NCI-H345 (cell line): ENCODE measurements around the gene RELCH.

Source experiments
- DNase-seq: peaks from one replicate; lab custom pipeline; 2025; lab: John Stamatoyannopoulos, UW

RELCH gene

DNA sequence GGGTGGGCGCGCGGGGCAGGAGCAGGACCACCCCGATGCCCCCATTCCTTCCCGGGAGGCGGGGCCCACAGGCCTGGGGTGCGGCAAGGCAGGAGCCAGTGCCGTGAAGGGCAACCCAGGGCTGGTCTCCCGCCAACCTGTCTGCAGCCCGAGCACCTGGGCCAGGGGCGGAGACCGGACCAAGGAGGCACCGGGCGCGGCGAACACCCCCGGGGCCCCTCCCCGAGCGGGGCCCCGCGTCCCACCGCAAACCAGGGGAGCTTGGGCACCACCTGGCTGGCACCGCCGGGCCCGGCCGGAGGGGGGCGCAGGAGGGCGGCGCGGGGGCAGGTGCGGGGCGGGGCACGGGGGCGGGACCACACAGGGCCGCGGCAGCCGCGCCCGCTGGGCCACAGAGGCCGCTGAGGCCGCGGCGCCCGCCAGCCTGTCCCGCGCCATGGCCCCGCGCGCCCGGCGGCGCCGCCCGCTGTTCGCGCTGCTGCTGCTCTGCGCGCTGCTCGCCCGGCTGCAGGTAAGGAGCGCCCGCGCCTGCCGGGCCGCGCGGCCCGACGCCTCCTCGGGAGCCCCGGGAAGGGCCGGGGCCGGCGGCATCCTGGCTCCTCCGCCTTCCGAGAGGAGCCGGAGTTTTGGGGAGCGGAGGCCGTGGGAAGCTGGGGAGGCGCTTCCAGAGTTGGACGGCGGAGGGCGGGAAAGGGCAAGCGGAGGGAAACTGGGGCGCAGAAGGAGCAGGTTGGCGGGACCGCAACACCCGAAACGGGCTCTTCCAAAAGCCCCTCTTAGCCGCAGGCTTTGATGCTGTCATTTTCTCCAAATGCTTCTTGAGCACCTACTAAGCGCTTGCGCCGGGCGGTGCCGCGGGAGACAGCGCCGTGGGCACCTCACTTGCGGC, 138.1 kb downstream of the RELCH start, which contains the start of gene TNFRSF11A:
TNFRSF11A (plus strand) TSS at position 394 of the 889 bp plus-strand sequence; CDS start at position 437, 43 bp downstream.
- DNase-seq = peak; percentile 77

DNA sequence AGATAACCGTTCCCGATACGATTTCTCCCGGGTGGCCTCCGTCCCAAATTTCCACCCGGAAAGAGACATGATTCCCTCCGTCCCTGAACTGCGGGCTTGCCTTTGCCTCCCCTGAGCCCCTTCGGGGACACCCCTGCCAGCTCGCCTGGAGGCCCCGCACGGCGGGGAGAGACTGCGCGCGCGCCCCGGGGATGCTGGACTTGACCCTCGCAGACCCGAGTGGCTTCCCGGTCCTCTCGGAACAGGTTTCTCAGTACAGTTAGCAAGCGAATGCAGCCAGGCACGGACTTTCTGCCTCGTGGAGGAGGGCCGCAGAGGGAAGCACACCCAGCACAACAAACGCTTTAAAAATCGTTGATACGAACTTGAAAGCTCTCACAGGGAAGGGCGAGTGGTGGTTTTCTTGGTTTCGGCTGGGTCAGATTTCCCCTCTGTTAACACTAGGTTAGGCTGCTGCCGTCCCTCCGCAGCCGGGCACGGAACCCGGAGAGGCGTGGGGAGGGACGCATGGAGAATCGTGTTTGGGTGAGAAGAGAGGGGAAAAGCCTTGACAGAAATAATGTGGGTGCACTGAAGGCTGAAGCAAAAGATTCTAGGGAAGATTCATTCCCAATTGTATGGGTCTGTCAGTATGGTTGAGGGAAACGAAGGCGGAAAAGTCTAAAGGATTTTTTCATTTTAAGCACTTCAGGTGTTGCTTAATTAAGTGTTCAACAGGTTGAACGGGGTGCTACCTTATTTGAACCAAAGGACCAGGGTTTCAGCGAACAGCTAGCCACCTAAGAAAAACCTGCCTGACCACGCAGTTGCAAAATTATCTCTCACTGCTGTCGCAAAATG, 139.0 kb downstream of the RELCH start:
- DNase-seq = peak; percentile 33

DNA sequence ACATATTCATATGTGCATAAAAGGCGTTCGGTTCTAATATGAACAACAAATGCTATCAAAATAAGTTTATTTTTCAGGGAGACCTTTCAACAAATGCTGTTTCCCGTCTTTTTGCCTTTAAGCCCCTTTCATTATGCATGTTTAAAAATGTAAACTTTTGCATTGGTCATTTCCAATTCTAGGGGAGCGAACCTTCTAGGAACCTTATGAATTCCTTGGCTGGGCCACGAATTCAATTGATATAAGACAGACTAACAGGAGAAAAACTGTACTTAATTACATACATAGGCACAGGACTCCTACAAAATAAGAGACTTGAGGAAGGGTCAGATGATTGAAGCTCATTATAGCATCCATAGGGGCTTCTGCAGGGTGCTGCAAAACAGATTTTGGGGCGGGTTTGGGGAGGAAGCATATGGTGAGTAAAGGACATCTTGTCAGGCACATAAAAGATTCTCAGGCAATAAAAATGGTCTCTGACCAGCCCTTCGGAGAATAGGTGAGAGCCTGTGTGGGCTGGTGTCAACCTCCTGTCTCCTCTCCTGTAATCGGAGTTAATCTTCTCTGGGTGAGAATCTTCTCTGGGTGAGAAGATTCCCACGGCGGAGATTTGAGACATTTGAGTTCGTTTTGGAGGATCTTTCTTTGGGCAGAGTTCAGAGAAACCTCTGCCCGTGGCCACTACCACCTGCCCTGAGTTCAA, 139.7 kb downstream of the RELCH start:
- DNase-seq = no peak

DNA sequence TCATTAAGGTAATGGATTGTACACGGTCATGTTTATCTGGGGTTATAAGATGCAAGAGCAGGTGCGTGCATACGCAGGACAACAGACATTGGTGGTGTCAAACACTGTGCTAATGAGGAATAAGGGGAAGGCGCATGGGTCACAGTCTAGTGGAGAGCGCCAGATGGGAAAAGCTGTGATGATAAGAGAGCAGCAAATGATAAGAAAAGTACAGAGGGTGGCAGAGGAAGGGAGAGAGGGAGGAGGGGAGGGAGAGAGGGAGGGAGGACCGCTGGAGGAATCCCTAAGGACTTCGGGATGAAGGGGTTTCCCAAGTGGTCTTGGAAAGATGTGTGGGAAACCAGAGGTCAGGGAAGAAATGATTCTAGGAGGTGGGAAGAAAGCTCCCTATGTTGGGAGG, 140.9 kb downstream of the RELCH start:
- DNase-seq = no peak

DNA sequence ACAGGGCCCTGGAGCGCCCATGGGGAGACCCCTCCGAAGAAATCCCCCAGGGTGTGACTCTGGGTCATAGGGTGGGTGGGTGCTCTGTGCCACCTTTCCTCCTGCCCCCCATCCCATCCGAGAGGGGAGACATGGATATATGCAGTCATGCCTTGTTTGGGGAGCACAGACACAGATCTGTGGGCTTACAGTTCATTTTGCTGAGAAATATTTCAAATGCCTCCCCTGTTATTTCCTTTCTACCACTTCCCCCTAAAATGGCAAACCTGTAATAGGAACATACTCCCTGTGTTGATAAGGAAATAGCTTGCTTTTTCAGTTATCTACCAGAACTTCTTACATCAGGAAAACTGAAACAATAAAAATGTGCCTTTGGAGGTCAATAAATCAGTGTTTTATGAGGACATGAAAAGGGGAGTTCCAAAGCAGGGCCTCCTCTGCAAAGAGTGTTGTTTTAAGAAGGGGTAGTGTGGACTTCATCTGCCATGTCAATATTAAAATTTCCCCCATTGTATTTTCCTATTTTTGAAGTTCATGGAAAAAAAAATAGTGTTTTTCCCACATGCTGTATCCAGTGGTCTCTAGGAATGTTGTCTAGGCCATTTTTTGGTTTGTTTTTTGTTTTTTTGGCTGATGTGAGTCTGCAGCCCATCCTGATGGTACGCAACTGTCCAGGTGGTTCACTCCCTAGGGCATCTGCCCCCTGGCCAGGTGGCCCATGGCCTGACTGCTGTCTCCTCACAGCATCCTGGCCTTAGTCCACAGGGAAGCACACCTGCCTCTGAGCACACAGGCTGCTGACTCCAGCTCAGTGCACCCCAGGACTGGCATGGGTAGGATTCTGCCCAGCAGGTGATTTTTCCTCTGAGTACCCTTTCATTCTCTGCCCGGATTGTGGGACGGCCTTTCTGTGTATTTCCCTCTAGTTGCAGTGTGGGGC, 141.8 kb downstream of the RELCH start:
- DNase-seq = peak; percentile 49

DNA sequence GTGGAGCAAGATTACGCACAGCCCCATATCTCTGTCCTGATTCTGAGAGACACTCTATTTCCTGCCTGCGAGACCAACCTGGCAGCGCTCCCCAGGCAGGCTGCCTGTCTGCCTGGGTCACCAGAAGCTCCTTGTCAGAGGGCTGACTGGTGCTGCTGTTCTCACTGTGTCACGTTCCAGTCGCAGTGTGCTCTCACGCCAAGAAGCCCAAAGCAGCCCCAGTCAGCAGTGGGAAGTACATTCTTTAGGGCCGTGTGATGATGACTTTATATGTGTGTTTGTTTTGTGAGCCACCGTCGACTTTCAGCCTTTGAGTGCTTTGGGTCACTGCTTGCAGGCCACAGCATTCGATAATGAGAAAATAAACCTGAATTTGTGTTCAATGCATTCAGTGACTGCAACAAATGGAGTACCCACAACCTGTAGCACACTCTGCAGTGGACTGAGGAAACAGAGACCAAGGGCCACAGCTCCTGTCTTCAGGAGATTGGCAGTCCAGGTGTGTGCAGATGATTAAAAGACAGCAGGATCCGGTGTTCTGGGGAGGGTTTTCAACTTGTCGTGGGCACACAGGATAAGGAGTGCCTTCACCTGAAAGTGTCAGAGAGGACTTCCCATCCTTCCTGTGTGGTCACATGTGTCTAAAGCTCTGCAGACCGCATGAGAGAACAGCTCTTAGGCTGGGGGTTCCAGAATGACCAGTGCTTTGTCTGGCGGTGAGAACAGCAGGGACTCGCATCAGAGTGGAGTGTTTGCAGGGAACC, 142.8 kb downstream of the RELCH start:
- DNase-seq = no peak

DNA sequence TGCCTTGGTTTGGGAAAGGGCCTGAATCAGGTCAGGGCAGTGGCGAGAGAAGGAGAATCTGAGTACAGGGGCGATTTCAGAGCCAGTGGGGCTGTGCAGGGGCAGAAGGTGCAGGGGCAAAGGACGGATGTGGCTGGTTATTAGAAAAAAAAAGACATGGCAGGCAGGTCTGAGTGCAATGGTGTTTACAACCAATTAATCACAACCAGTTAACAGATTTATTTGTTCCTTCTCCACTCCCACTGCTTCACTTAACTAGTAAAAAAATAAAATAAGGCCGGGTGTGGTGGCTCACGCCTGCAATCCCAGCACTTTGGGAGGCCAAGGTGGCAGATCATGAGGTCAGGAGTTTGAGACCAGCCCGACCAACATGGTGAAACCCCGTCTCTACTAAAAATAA, 143.6 kb downstream of the RELCH start:
- no peak for DNase-seq

DNA sequence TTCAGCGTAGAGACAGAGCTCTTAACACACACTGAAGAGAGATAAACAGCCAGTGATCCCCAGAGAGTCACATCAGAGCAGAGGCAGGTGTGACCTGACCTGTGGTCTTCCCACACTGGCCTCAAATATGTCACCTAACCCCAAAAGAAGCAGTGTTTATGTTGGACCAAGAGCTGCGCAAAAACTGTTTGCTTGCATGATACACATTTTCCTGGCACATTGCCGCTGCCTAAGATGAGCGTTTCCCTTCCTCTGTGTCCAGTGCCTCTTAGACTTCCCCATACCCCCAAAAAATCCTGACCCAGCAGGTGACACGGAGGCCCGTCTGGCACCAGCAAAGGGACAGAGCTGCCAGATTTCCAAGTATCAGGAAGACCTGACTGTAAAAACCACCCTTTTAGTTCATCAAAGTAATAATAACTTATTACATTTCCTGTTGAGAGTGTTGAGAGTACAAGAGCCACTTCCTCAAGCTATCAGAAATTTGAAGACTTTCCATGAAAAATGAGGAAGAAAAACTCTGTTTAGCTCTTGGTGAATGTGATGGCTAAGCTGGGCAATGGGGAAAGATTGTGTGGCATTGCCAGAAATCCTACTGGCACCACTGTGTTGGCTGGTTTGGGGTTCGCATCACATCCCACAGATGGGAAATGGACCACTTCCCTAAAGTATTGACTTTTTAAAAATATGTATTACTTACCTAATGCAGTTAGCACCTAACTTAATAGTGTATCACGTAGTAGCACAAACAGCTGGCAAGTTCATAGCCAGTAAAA, 144.7 kb downstream of the RELCH start:
- DNase-seq = no peak

DNA sequence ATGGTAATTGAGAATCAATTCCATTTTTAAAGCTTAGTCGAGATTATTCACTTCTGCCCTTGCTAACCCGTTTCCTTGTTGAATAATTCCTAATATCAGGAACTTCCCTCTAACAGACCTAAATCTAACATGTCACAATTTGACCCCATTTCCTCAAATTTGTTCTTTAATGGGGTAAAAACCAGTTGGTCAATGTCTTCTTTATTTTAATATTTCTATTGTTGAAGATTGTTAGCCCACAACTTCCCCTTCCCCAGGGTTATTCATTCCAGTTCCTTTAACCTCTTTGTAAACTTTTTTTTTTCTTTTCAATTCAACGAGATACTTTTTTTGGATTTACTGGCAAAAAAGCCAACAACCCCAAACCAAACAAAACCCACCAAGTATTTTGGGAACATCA, 145.4 kb downstream of the RELCH start:
- DNase-seq = no peak

DNA sequence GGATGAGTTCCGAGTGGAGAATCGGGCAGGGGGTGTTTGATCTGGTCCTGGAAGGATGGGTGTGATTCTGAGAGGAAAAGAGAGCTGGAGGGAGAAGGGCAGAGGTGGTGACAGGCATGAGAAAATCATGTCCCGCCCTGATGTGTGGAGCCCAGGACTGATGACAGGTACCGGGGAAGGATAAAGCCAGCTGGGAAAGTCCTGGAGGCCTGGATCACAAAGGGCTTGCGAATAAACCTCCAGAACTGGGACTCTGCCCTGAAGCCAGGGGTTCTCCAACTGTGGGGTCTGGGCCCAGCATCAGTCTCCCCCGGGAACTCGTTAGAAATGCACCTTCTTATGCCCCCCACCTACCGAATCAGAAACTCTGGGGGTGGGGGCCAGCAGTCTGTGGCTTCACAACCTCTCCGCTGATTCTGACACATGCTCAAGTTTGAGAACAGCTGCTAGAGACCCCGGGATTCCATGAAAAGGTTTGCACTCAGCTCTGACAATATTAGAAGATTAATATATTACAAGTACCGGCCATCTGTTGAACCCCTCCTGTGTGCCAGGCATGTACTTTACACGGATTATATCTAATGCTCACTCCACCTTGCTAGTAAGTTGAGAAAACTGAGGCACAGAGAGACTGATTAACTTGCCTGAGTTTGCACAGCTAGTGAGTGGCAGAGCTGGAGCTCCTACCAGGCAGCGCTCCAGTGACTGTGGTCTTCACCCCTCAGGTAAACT, 146.1 kb downstream of the RELCH start:
- DNase-seq = no peak

DNA sequence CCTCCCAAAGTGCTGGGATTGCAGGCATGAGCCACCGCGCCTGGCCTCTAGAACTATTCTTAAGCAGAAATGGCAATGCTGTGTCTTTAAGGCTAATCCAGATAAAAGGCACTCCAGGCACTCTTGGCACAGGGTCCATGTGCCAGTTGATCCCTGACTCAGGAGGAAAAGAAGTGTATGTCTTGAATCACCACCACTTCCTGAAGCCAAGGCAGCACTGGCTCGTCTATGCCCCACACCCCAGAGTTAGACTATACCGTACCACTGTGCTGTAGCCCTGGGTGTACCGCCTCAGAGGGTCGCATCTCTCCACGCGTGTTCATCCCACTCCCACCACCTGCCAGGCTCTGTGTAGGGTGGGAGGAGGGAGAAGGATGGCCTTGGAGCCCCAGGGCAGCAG, 147.1 kb downstream of the RELCH start:
- no peak for DNase-seq

DNA sequence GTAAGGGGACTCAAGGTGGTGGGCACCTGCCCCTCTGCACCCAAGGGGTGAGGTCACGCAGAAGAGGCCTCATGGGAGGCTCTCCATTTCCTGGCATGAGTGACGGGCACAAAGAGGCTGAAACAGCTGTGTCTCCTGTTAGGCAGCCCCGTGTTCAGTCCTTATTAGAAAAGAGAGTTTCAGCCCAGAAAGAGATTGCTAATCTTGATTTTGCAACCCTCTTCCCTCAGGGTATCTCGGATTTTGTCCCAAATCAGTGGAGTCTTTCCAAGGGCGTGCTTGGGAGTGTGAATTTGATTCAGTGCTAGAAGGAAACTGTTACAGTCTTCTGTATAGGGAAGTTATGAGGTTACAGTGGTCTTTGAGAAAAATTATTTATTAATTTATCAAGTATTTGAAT, 148.4 kb downstream of the RELCH start:
- DNase-seq = no peak

DNA sequence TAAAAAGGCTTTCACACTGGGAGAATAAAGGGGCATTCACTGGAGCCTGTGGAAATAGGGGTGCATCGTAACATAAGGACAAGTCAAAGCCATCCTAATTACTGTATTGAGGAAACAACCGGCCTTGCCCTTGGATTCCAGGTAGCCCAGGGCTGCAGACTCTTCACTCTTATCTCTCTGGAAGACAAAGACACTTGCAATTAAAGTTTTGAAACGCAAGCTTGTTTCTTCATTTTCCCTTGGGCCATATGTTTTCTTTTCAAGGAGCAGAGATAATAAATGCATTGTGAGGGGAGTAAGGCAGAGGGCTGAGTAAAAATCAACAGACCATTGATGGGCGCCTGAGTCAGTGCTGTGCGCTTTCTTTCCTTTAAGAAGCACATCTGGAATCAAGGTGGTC, 149.6 kb downstream of the RELCH start:
- DNase-seq = no peak

DNA sequence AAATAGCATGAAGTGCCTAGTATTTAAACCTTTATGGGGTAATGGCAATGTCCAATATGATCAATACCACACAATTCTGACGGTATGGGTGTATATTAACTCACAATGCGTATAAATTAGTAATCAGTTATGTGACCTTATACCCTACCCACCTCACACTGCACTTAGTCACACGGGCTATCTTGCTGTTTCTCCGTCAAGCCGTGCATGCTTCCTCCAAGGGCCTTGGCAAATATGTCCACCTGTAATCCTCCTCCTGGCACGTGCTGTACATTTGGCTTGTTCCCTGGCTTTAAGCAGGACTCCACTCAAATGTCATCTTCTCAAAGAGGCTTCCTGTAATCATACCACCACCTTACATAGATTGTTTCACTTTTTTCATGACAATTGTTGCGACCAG, 150.3 kb downstream of the RELCH start:
- DNase-seq = no peak

DNA sequence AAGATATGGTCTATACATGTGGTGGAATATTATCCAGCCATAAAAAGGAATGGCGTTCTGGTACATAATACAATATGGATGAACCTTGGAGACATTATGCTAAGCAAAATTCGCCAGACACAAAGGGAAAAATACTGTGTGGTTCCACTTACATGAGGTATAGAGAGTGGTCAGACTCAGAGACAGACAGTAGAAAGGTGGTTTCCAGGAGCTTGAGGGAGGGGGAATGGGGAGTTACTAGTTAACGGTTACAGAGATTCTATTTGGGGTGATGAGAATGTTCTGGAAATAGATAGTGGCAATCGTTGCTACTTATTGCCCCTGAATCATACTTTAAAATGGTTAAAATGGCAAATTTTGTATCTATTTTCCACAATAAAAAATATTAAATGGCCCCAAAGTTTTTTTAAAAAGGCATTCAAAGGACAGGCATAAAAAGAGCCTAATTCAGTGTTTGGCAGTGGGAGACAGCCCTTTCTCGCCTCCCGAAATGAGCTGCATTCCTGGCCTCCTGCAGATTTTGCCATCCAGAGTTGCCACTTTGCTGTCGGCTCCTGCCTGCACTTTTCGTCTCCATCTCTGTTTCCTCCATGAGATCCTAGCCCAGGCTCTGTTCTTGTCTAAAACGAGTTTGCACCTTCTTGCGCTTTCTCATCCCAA, 151.5 kb downstream of the RELCH start:
- no peak for DNase-seq

DNA sequence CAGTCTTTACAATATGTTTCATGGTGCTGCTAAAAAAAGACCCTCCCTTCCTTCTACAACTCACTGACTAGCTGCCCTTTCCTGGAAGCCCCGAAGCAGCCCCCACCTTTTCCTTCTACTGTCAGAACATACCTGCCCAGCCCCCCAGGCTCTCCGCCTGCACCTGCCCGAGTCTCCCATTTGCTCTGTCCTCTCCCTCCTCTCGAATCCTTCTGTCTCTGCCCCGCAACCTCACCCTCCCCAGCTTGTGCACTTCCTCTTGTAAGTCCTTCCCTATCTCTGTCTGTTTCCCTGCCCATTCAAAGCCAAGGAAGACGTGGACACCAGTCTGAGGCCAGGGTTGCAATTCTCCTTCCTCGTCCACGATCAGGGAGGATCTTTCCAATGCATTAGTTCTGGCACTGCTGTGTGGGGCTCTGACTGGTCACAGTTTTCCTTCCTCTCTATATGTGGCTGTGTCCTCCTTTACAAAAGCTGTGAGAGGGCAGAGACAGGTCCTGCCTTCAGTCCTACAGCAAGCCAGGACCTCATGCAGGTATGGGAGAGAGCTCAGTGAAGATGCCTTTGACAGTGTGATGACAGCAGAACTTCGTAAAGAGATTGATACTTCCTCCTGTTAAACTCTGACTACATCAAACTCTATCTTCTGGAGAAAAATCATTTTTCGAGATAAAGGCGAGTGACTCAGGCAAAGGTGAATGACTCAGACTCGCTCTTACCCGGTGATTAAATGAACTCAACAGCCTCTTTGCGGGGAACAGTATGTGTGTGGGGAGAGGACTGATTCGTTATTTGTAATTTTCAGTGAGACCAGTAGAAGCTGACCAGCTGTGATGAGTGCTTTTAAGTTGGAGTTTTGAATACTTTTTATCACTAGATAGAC, 152.3 kb downstream of the RELCH start:
- no peak for DNase-seq

DNA sequence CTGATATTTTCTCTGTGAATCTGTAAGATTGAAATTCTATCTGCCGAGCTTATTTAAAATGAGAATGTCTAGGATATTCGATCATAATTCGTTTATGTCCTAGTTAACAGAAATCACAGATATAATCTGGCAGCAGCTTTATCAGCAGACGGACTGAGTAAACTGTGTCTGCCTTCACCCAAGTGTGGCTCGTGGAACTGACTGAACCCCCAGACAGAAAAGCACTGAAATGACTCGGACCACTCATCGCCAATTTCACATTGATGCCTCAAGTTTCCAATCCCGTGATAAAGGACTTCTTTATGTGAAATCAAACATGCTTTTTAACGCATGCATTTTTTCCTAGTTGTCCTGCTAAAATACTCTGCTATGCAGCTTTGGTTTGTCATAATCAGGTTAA, 153.9 kb downstream of the RELCH start:
- no peak for DNase-seq
